ACC112 (cell line): ENCODE results near the gene NRTN.

Experiments used
- H2AFZ ChIP-seq: fragments of 200-600 bp; sonication (generic); one replicate; pipeline ENCODE4 v1.6.0; 2017; ENCODE audit warnings: antibody characterized with exemption, low read length; ENCODE audit not compliant: unreplicated experiment
- H3K27ac ChIP-seq: fragments of 200-600 bp; sonication (generic); 2 replicates; pipeline ENCODE4 v1.5.1; 2014; ENCODE audit warnings: low read depth, mild to moderate bottlenecking, antibody characterized with exemption, low read length, moderate library complexity
- H3K27me3 ChIP-seq: fragments of 200-600 bp; sonication (generic); 2 replicates; pipeline ENCODE4 v1.6.1; 2014; ENCODE audit warnings: mild to moderate bottlenecking, antibody characterized with exemption, low read length, moderate library complexity, mixed read lengths; ENCODE audit not compliant: insufficient read depth
- H3K36me3 ChIP-seq: fragments of 200-600 bp; sonication (generic); 2 replicates; pipeline ENCODE4 v1.6.1; 2016; ENCODE audit warnings: mild to moderate bottlenecking, antibody characterized with exemption, low read length, moderate library complexity, mixed read lengths; ENCODE audit not compliant: insufficient read depth
- H3K4me1 ChIP-seq: fragments of 200-600 bp; sonication (generic); one replicate; pipeline ENCODE4 v1.6.1; 2016; ENCODE audit warnings: low read length, mixed read lengths; ENCODE audit not compliant: insufficient read depth, unreplicated experiment, control insufficient read depth
- H3K4me3 ChIP-seq: fragments of 200-600 bp; sonication (generic); 2 replicates; pipeline ENCODE4 v1.5.1; 2014; ENCODE audit warnings: mild to moderate bottlenecking, low read depth, low read length
- H3K79me2 ChIP-seq: fragments of 200-600 bp; sonication (generic); one replicate; pipeline ENCODE4 v1.6.0; 2016; ENCODE audit warnings: low read length; ENCODE audit not compliant: control insufficient read depth, unreplicated experiment, insufficient read depth

Gene NRTN

GRCh38 chr19:5827891-5828660 lies 23.2 kb downstream of the NRTN start:
- Histone ChIP-seq H3K36me3 (no peaks in the 10 kb centered on the region), H3K27ac (peak overlapping the region; percentile 26), H3K4me3 (peak overlapping the region; percentile 85), H3K27me3 (no peaks in the 10 kb centered on the region; the same call in 1 of the 2 replicates), H3K79me2 (no peaks in the 10 kb centered on the region), H2AFZ (no peak overlapping the region), H3K4me1 (peaks cover 2% of the 10 kb centered on the region)

GRCh38 chr19:5828661-5829566 lies 24.0 kb downstream of the NRTN start:
- Histone ChIP-seq H2AFZ (peak overlapping the region; percentile 25), H3K79me2 (no peaks in the 10 kb centered on the region), H3K4me3 (peak overlapping the region; percentile 85), H3K4me1 (peaks cover 2% of the 10 kb centered on the region), H3K27ac (peak overlapping the region; percentile 26), H3K27me3 (no peaks in the 10 kb centered on the region; the same call in 1 of the 2 replicates), H3K36me3 (no peaks in the 10 kb centered on the region)

- Histone ChIP-seq H2AFZ (peak overlapping the region; percentile 25), H3K27me3 (no peaks in the 10 kb centered on the region; the same call in 1 of the 2 replicates), H3K79me2 (no peaks in the 10 kb centered on the region), H3K27ac (no peak overlapping the region), H3K4me1 (peaks cover 2% of the 10 kb centered on the region), H3K36me3 (no peaks in the 10 kb centered on the region), H3K4me3 (peak overlapping the region; percentile 85; the same call in 1 of the 2 replicates)
Measured at GRCh38 chr19:5829567-5830310, 24.9 kb downstream of the NRTN start.

GRCh38 chr19:5831159-5831558 lies 26.3 kb downstream of the NRTN start:
- no peak overlapping the region for H3K4me3 ChIP-seq
- H3K36me3 ChIP-seq = no peaks in the 10 kb centered on the region
- H3K79me2 ChIP-seq = no peaks in the 10 kb centered on the region
- no peaks in the 10 kb centered on the region; the same call in 1 of the 2 replicates for H3K27me3 ChIP-seq
- H3K4me1 ChIP-seq = peaks cover 2% of the 10 kb centered on the region
- no peak overlapping the region for H2AFZ ChIP-seq
- no peak overlapping the region for H3K27ac ChIP-seq

DNA sequence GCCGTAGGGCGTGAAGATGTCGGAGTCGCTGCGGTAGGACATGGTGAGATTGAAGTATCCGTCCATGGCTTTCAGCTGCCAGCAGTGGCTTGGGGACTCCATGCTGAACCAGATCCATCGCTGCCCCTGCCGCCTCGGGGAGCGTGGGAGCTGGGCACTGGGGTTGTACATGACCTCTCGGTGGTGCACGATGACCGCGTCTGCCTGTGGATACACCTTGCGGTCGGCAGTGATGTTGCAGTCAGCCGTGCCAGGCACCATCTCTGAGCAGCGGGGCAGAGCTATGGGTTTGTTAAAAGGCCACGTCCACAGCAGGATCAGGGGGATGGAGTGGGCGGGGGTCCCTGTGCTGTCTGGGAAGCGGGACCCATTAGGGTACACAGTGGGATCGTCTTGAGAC lies 27.2 kb downstream of the NRTN start:
- Histone ChIP-seq H3K27ac (no peak overlapping the region), H3K36me3 (no peaks in the 10 kb centered on the region), H3K4me1 (peaks cover 2% of the 10 kb centered on the region), H3K79me2 (no peaks in the 10 kb centered on the region), H3K4me3 (no peak overlapping the region), H2AFZ (no peak overlapping the region), H3K27me3 (no peaks in the 10 kb centered on the region; the same call in 1 of the 2 replicates)

DNA sequence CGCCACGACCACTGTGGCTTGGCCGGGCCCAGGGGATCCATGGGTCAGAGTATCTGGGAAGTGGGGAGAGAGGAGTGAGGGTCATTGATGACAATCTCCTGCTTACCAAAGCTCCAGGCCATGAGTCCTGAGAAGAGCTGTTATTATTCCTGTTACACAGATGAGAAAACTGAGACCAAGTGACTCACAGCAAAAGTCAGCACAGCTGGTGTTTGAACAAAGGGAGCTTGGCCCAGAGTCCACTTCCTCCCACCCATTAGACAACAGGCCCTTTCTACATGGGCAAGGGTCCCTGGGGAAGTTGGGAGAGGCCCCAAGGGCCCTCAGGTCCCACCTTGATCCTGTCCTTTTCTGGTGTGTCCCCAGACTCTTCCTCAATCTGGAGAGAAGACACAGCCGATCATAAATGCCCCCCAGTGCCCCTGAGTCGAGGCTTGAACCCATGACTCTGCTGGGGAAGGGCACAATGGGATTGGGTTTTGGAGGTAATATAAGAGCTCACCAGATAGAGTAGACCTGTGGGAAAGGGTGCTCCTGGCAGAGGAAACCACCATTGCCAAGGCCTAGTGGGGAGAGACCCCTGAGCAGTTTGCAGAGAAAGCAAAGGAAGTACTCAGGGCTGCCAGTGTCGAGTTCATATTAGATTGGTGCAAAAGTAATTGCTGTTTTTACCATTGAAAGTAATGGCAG lies 27.8 kb downstream of the NRTN start:
- Histone ChIP-seq H3K4me3 (no peak overlapping the region), H2AFZ (no peak overlapping the region), H3K36me3 (no peaks in the 10 kb centered on the region), H3K27ac (no peak overlapping the region), H3K27me3 (no peaks in the 10 kb centered on the region; the same call in 1 of the 2 replicates), H3K79me2 (no peaks in the 10 kb centered on the region), H3K4me1 (peaks cover 2% of the 10 kb centered on the region)

GRCh38 chr19:5837761-5838352 lies 33.0 kb downstream of the NRTN start:
- Histone ChIP-seq H3K27me3 (no peaks in the 10 kb centered on the region), H3K36me3 (no peaks in the 10 kb centered on the region), H3K79me2 (no peaks in the 10 kb centered on the region), H2AFZ (no peak overlapping the region), H3K27ac (no peak overlapping the region), H3K4me3 (no peak overlapping the region), H3K4me1 (no peaks in the 10 kb centered on the region)

DNA sequence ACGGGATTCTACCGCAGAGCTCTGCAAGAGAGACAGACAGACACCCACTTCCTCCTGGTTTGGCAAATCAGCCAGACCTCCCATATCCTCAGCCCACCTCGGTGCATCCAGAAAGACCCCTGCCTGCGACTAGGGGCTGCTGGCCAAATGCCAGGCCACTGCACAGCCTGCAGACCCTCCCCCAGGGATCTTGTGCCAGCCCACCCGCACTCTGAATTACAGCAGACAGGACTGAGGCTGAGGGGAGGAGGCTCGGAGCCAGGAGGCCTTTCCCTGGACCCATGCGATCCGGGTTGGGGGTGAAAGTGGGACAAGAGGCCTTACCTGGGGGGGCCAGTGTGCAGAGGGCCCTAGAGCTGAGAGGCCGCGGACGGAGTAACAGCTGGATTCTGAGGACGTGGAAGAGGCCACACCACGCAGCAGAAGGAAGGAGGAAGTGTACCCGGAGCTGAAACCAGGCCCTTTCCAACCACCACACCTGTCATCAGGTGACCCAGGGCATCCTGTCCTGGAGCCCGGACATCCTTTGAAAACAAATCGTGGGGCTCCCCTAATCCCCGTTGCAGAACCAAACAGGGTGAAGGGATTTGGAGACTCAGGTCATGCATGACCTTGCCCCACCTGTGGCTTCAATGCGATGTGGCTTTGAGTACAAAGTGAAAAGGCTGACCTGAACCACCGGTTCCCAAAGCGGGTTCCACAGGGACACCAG lies 33.6 kb downstream of the NRTN start:
- Histone ChIP-seq H3K4me1 (no peaks in the 10 kb centered on the region), H3K4me3 (no peak overlapping the region), H3K27ac (no peak overlapping the region), H3K36me3 (no peaks in the 10 kb centered on the region), H2AFZ (no peak overlapping the region), H3K27me3 (no peaks in the 10 kb centered on the region), H3K79me2 (no peaks in the 10 kb centered on the region)
